NT2/D1 (cell line): ENCODE data around the gene SIM2.

ENCODE experiments used
- SUZ12 ChIP-seq: IDR thresholded peaks from 2 replicates; pipeline ENCODE4 v1.6.1; 2011; ENCODE audit not compliant: insufficient read length, insufficient read depth; ENCODE audit errors: extremely low read depth
- YY1 ChIP-seq: IDR thresholded peaks from 2 replicates; pipeline ENCODE4 v1.6.1; 2011; ENCODE audit not compliant: insufficient read length, insufficient read depth
- ZNF274 ChIP-seq: IDR thresholded peaks from 2 replicates; pipeline ENCODE4 v1.6.1; 2011; ENCODE audit warnings: mild to moderate bottlenecking, low read depth, low read length

GRCh38 chr21:36695671-36696389, 3.1 kb upstream of the SIM2 start:
- TF ChIP-seq ZNF274, result no peak
- no peak for TF ChIP-seq YY1
- peak; percentile 40 for TF ChIP-seq SUZ12
